ENCODE data around the gene ECHS1.
"Not testable (repeated sequence)": the region's sequence is repeated elsewhere in the genome, so short reads cannot be mapped to it uniquely, and the experiment has no call there.

ECHS1 gene

DNA sequence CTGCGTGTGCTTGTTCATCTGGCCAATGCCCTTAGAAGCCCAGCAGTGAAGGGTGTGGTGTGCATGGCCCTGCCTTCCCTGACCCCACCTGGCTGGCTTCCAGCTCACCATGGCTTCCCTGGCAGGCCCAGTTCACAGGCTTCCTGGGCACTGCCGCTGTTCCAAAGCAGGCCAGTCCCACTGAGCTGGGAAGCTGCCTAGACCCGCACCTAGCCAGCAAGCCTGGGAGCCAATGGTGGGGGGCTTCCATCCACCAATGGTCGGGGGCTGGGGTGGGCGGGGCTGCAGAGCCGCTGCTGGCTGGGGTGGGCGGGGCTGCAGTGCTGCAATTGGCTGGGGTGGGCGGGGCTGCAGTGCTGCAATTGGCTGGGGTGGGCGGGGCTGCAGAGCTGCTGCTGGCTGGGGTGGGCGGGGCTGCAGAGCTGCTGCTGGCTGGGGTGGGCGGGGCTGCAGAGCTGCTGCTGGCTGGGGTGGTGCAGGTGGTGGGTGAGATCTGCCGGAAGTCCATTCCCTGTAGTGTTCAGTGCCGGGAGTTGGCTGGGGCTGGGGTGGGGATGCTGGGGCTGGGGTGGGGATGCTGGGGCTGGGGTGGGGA is 48.9 kb downstream of the ECHS1 start:
- peak; percentile 33 for DNase-seq (ENCODE audit: low read depth)

DNA sequence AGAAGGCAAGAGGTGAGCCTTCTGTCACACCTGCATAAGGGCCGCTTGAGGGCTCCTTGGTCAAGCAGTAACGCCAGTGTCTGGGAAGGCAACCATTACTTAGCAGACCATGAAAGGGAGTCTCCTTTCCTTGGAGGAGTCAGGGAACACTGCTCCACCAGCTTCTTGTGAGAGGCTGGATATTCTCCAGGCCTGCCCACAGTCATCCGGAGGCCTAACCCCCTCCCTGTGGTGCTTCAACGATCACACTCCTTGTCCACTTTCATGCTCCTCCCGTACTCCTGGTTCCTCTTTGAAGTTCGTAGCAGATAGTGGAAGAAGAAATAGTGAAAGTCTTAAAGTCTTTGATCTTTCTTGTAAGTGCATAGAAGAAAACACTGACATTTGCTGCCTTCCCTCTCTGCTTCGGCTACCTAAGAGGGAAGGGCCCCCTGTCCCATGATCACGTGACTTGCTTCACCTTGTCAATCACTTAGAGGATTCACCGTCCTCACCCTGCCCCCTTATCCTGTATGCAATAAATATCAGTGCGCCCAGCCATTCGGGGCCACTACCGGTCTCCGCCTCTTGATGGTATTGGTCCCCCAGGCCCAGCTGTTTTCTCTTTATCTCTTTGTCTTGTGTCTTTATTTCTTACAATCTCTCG is 51.0 kb downstream of the ECHS1 start:
- DNase-seq (ENCODE audit: low read depth), result not testable (repeated sequence)

DNA sequence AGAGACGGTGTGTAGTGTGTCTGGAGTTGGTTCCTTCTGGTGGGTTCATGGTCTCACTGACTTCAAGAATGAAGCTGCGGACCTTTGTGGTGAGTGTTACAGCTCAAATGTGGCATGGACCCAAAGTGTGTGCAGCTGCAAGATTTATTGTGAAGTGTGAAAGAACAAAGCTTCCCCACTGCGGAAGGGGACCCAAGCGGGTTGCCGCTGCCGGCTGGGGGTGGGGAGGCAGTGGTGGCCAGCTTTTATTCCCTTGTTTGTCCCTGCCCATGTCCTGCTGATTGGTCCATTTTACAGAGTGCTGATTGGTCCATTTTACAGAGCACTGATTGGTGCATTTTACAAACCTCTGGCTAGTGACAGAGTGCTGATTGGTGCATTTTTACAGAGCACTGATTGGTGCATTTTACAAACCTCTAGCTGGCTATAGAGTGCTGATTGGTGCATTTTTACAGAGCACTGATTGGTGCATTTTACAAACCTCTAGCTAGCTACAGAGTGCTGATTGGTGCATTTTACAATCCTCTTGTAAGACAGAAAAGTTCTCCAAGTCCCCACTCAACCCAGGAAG is 52.2 kb downstream of the ECHS1 start:
- DNase-seq (ENCODE audit: low read depth), result not testable (repeated sequence)

DNA sequence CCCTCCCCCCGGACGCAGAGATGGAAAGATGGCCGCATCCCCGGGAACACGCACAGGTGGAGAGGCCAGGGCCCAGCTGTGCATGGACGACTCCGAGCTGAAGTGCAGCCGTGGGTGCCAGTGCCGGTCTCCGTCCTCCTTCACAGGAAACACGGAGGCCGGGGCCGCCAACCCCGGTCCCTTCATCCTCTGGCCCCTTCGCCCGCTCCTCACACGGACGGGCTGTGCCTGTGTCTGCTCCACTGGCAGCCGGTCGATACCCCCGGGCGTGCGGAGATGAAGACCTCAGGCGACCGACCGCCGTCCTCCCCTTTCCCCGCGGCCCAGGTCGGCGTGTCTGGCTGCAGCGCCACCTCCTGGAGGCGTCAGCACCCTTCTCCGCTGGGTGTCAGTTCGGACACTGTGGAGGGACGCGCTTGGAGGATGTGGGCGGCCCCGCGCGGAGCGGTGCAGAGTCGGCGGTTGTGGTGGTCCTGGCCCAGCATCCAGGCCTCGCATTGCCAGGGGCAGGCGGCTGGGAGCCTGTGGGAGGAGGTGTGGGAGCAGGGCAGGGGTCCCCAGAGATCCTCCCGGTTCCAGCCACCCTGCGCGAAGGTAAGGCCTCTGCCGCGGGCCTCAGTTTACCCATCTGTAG is 54.5 kb downstream of the ECHS1 start:
- peak; percentile 65 for DNase-seq (ENCODE audit: low read depth)

DNA sequence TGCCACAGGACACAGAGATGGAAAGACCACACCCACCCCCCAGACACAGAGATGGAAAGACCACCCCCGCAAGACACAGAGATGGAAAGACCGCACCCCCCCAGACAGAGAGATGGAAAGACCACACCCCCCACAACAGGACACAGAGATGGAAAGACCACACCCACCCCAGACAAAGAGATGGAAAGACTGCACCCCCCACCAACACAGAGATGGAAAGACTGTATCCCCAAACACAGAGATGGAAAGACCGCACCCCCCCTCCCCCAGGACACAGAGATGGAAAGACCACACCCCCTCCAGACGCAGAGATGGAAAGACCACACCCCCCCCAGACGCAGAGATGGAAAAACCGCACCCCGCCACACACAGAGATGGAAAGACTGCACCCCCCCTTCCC is 56.4 kb downstream of the ECHS1 start:
- DNase-seq (ENCODE audit: low read depth), result no peak

DNA sequence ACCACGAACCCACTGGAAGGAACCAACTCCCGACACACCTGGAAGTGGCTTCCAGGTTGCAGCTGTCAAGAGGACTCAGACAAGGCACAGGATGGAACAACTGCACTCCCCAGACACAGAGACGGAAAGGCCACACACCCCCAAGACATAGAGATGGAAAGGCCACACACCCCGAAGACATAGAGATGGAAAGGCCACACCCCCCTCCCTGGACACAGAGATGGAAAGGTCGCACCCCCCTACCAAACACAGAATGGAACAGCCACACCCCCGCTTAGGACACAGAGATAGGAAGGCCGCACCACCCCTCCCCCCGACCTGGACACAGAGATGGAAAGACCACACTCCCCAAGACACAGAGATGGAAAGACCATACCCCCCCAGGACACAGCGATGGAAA is 56.9 kb downstream of the ECHS1 start:
- DNase-seq (ENCODE audit: low read depth), result no peak

DNA sequence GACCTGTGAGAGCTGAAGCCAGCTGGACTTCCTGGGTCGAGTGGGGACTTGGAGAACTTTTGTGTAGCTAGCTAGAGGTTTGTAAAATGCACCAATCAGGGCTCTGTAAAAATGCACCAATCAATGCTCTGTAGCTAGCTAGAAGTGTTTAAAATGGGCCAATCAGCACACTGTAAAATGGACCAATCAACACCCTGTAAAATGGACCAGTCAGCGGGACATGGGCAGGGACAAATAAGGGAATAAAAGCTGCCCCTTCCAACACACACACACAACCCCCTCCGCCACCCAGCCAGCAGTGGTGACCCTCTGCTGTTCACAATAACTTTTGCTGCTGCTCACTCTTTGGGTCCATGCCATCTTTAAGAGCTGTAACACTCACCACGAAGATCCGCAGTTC is 57.3 kb downstream of the ECHS1 start:
- DNase-seq (ENCODE audit: low read depth), result no peak

DNA sequence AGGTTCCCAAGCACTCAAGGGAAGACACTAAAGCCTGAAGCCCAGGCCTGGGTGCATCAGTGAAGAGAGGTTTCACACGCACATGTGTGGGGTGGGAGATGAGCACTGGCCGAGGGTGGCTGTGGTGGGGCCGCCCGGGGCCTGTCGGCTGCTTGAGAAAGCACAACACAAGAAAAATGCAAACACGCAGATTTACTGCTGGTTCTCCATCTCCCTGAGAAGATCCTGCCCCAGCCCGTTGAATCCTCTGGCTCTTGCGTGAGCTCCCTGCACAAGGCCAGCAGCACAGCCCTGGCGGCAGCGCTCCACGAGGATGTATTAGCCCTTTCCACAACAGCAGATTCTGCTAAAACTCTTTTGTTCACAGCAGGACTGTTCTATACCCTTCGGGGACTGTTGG is 58.2 kb downstream of the ECHS1 start:
- no peak for DNase-seq (ENCODE audit: low read depth)

DNA sequence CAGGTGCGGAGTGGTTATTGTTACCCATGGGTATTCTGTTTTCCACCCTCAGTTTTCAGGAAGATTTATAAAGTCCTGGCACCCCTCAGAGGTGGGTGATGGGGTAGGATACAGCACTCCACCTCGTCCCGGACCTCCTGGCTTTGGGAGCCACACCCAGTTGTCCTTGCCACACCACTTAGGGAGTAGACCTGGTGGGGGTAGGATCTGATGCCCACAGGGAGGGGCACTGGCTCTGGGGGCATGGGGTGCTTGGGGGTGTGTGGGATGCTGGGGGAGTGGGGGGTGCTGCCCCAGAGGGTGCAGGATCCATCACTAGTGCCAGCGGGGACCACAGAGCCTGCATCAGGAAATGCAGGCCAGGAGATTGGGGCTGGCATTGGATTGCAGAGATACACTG is 60.0 kb downstream of the ECHS1 start:
- no peak for DNase-seq (ENCODE audit: low read depth)

DNA sequence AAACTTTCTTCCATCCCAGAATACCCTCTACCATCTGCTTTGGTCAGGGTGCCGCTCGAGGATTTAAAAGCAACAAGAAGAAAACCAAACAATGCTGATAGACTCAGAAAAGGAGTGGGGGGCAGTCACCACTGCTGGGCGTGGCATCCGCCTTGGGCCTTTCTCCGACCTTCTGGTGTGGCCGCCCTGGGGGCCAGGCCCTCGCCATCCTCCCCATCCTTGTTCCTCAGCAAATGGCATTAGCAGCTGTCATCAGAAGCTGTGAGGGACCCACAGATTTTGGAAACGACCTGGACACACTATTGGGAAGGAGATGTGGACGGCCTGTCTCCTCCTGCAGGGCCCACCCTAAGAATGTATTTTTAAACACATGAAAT is 60.4 kb downstream of the ECHS1 start:
- no peak for DNase-seq (ENCODE audit: low read depth)
